Panc1 (cell line): ENCODE data around the gene TALDO1. TPM values are rescaled to one million over a fixed set of nuclear protein-coding genes. Genes with fewer than 3 reads are reported as not detected.

Experiments used
- ATAC-seq: fragments of 200-7000 bp; cut with Tn5 transposase; 2 replicates; pipeline ENCODE4 v1.9.1; 2020; ENCODE audit warnings: mild to moderate bottlenecking, moderate library complexity
- BruUV-seq: library from RNA; stranded (reverse); fragments of 400-500 nt; replicated peaks from 2 replicates; lab custom pipeline; 2021; lab: Mats Ljungman, UMichigan
- CTCF ChIA-PET: fragments of 300-600 bp; sonication (Branson Sonifier 250); formaldehyde crosslinking; loops from one replicate; lab custom pipeline; 2022; ENCODE audit warnings: antibody characterized with exemption; lab: Charles Lee
- POLR2A ChIA-PET: fragments of 300-600 bp; sonication (Branson Sonifier 250); formaldehyde crosslinking; loops from one replicate; lab custom pipeline; 2022; ENCODE audit warnings: antibody characterized with exemption; lab: Charles Lee
- DNase-seq: peaks from one replicate; pipeline ENCODE4 v3.0.0-alpha.2; 2010; ENCODE audit warnings: low read depth, low spot score
- H3K27ac ChIP-seq: 2 replicates; pipeline ENCODE4 v1.5.1; 2011; ENCODE audit warnings: mild to moderate bottlenecking, low read length, inconsistent platforms
- H3K27me3 ChIP-seq: fragments of 200-500 bp; sonication (Bioruptor generic); 2 replicates; pipeline ENCODE4 v1.6.0; 2014; ENCODE audit warnings: low read length, inconsistent platforms; ENCODE audit not compliant: control insufficient read depth, insufficient read depth
- H3K36me3 ChIP-seq: fragments of 200-500 bp; sonication (Bioruptor generic); 2 replicates; pipeline ENCODE4 v1.5.1; 2014; ENCODE audit warnings: inconsistent platforms, mild to moderate bottlenecking, low read length, moderate library complexity; ENCODE audit not compliant: control insufficient read depth, insufficient read depth
- H3K4me1 ChIP-seq: 2 replicates; pipeline ENCODE4 v1.5.1; 2011; ENCODE audit warnings: inconsistent platforms, mild to moderate bottlenecking, low read length, moderate library complexity; ENCODE audit not compliant: control insufficient read depth, insufficient read depth
- H3K4me3 ChIP-seq, 2 experiments: 2 replicates each; pipeline ENCODE4 v1.5.1; 2011 to 2012; ENCODE audit warnings: low read depth in 2 of 2, low read length in 2 of 2, mild to moderate bottlenecking in 2 of 2, inconsistent platforms in 1 of 2, moderate library complexity in 1 of 2
- H3K9me3 ChIP-seq: fragments of 200-500 bp; sonication (Bioruptor generic); 2 replicates; pipeline ENCODE4 v1.5.1; 2014; ENCODE audit warnings: low read depth, mild to moderate bottlenecking, inconsistent platforms, low read length, moderate library complexity; ENCODE audit not compliant: control insufficient read depth, insufficient read depth
- CTCF ChIP-seq: fragments of 450-650 bp; IDR thresholded peaks from 2 replicates; pipeline ENCODE4 v1.5.1; 2017; ENCODE audit warnings: mild to moderate bottlenecking
- POLR2AphosphoS5 ChIP-seq: IDR thresholded peaks from 2 replicates; pipeline ENCODE4 v1.6.1; 2012; ENCODE audit warnings: mild to moderate bottlenecking, low read depth, low read length, moderate library complexity
- REST ChIP-seq, 2 experiments: IDR thresholded peaks; 2 replicates each; pipeline ENCODE4 v1.6.1; 2011 to 2012; ENCODE audit warnings: low read depth in 2 of 2, control low read depth in 1 of 2, low read length in 1 of 2, mild to moderate bottlenecking in 1 of 2, moderate library complexity in 1 of 2; ENCODE audit not compliant: insufficient read depth in 1 of 2
- SIN3A ChIP-seq: IDR thresholded peaks from 2 replicates; pipeline ENCODE4 v1.6.1; 2012; ENCODE audit warnings: low read depth, mild to moderate bottlenecking, low read length, moderate library complexity, borderline replicate concordance; ENCODE audit not compliant: insufficient read depth
- TCF7L2 ChIP-seq: IDR thresholded peaks from 2 replicates; pipeline ENCODE4 v1.6.1; 2011; ENCODE audit warnings: mild to moderate bottlenecking, low read depth, low read length, inconsistent platforms
- in situ Hi-C: cut with HindIII; loops from 2 replicates; pipeline ENCODE4 v1.10.0; 2016; ENCODE audit warnings: low sequenced_read_pairs, low pct_unique_long_range_greater_than_20kb
- intact Hi-C: fragments of 100-400 bp; cut with micrococcal nuclease; formaldehyde crosslinking; loops from one replicate; pipeline ENCODE4 v1.10.0; 2022; ENCODE audit not compliant: unreplicated experiment
- total RNA-seq: library from RNA; stranded (reverse); gene quantifications from one replicate; pipeline ENCODE4 v1.2.1, GENCODE V29; 2021; ENCODE audit not compliant: unreplicated experiment

TALDO1 gene
- total RNA-seq, 1 experiment from 2014 or later: 257 TPM

- TF ChIP-seq POLR2AphosphoS5: peak; percentile 16; the same call in 1 of the 2 replicates
- no peak for TF ChIP-seq REST (IDR thresholded peaks at IDR 0.05; ENCODE audit: insufficient read depth in 1 of 2, low read depth in 2 of 2, low read length in 1 of 2)
- no peak for TF ChIP-seq CTCF
- Histone ChIP-seq H3K9me3 (no peaks in the 10 kb centered on the region), H3K4me1 (peaks cover 72% of the 10 kb centered on the region), H3K27ac (peak overlapping the region; percentile 93), H3K27me3 (no peaks in the 10 kb centered on the region), H3K4me3 (peak overlapping the region; percentile 58 to 91), H3K36me3 (no peaks in the 10 kb centered on the region; the same call in 1 of the 2 replicates)
- in situ Hi-C loops: no loop called here
- ATAC-seq (peak; percentile 50), DNase-seq (no peak)
- intact Hi-C loops: no loop called here
- BruUV-seq: no TSS peak
- POLR2A ChIA-PET: interaction anchor here (0.9 kb wide), 1 partner anchor 10 kb away, joined by 4 read pairs; no protein-coding TSS in a partner anchor
- CTCF ChIA-PET: interaction anchor here (0.5 to 1.3 kb wide), 6 partner anchors 15 to 218 kb away, joined by 3 to 5 read pairs (median 4); partner anchors contain the start of gene AP2A2
These were observed 40.1 kb upstream of the TALDO1 start for GRCh38 chr11:706957-707816.

GRCh38 chr11:707817-708420 lies 39.3 kb upstream of the TALDO1 start:
- TF ChIP-seq SIN3A: no peak
- no peak for TF ChIP-seq POLR2AphosphoS5
- TF ChIP-seq REST (IDR thresholded peaks at IDR 0.05; ENCODE audit: insufficient read depth in 1 of 2, low read depth in 2 of 2, low read length in 1 of 2): no peak
- no peak for TF ChIP-seq TCF7L2
- no peak for TF ChIP-seq CTCF
- Histone ChIP-seq H3K4me1 (peaks cover 70% of the 10 kb centered on the region), H3K36me3 (no peaks in the 10 kb centered on the region; the same call in 1 of the 2 replicates), H3K27me3 (no peaks in the 10 kb centered on the region), H3K4me3 (peak overlapping the region; percentile 58 to 91), H3K27ac (peak overlapping the region; percentile 93), H3K9me3 (no peaks in the 10 kb centered on the region)
- DNase-seq (no peak), ATAC-seq (no peak)
- in situ Hi-C loops: no loop called here
- intact Hi-C loops: no loop called here
- CTCF ChIA-PET: no interaction called here
- BruUV-seq: no TSS peak
- POLR2A ChIA-PET: no interaction called here
